Measurements from ENCODE around the gene RPL37. TPM values are rescaled to one million over a fixed set of nuclear protein-coding genes. Genes with fewer than 3 reads are reported as not detected.

The RPL37 gene
- total RNA-seq, 2 donors from 2014 or later = 1,411 to 1,439 TPM

- Histone ChIP-seq H3K36me3 (ENCODE audit: control insufficient read depth, insufficient read depth, low read length) (peaks cover 81% of the 10 kb centered on the region), H3K4me3 (ENCODE audit: low read length) (peak overlapping the region; percentile 99), H3K4me1 (ENCODE audit: control insufficient read depth, insufficient read depth, low read length) (peaks cover 15% of the 10 kb centered on the region), H3K9ac (ENCODE audit: extremely low read depth, low read length, poor library complexity, severe bottlenecking) (no peak overlapping the region), H3K27ac (ENCODE audit: low read depth, low read length) (no peak overlapping the region), H3K9me3 (ENCODE audit: control insufficient read depth, low read length) (no peaks in the 10 kb centered on the region), H3K27me3 (ENCODE audit: control insufficient read depth, insufficient read depth, low read length, poor library complexity, severe bottlenecking) (no peaks in the 10 kb centered on the region)
- Mint-ChIP-seq H3K9me3 (no peaks in the 10 kb centered on the region), H3K36me3 (ENCODE audit: low read depth) (peaks cover 81% of the 10 kb centered on the region), H3K27me3 (ENCODE audit: insufficient read depth) (no peaks in the 10 kb centered on the region), H3K4me3 (peak overlapping the region; percentile 97), H3K4me1 (peaks cover 60% of the 10 kb centered on the region), H3K27ac (peak overlapping the region; percentile 90)
- DNase-seq = no peak
- 75 to 83% methylated on average over 3 to 4 of the region's 4 CpGs for WGBS, 2 experiments (ENCODE audit: insufficient coverage in 1 of 2, insufficient read length in 1 of 2)
- no peak for TF ChIP-seq CTCF (conservative IDR thresholded peaks at IDR 0.05)
Measured at GRCh38 chr5:40831346-40832210, 3.4 kb downstream of the RPL37 start.

- H3K4me1 Mint-ChIP-seq = peaks cover 55% of the 10 kb centered on the region
- H3K27ac Mint-ChIP-seq = no peak overlapping the region
- H3K27me3 ChIP-seq (ENCODE audit: control insufficient read depth, insufficient read depth, low read length, poor library complexity, severe bottlenecking) = no peaks in the 10 kb centered on the region
- H3K4me3 ChIP-seq (ENCODE audit: low read length) = peak overlapping the region; percentile 26
- TF ChIP-seq CTCF (conservative IDR thresholded peaks at IDR 0.05) = no peak
- 91 to 93% methylated on average over 8 to 13 of the region's 13 CpGs for WGBS, 2 experiments (ENCODE audit: insufficient coverage in 1 of 2, insufficient read length in 1 of 2)
- peaks cover 91% of the 10 kb centered on the region for H3K36me3 ChIP-seq (ENCODE audit: control insufficient read depth, insufficient read depth, low read length)
- peaks cover 88% of the 10 kb centered on the region for H3K36me3 Mint-ChIP-seq (ENCODE audit: low read depth)
- no peak overlapping the region for H3K27ac ChIP-seq (ENCODE audit: low read depth, low read length)
- no peak for DNase-seq
- no peaks in the 10 kb centered on the region for H3K27me3 Mint-ChIP-seq (ENCODE audit: insufficient read depth)
- no peaks in the 10 kb centered on the region for H3K9me3 Mint-ChIP-seq
- H3K9me3 ChIP-seq (ENCODE audit: control insufficient read depth, low read length) = no peaks in the 10 kb centered on the region
- H3K4me1 ChIP-seq (ENCODE audit: control insufficient read depth, insufficient read depth, low read length) = peaks cover 17% of the 10 kb centered on the region
- H3K4me3 Mint-ChIP-seq = peak overlapping the region; percentile 2
- no peak overlapping the region for H3K9ac ChIP-seq (ENCODE audit: extremely low read depth, low read length, poor library complexity, severe bottlenecking)
Measured at GRCh38 chr5:40829748-40830533, 5.1 kb downstream of the RPL37 start.

GRCh38 chr5:40828690-40829661 is 6.0 kb downstream of the RPL37 start:
- no peaks in the 10 kb centered on the region for H3K27me3 Mint-ChIP-seq (ENCODE audit: insufficient read depth)
- Histone ChIP-seq H3K9ac (ENCODE audit: extremely low read depth, low read length, poor library complexity, severe bottlenecking) (no peak overlapping the region), H3K36me3 (ENCODE audit: control insufficient read depth, insufficient read depth, low read length) (peaks cover 84% of the 10 kb centered on the region), H3K9me3 (ENCODE audit: control insufficient read depth, low read length) (no peaks in the 10 kb centered on the region), H3K4me1 (ENCODE audit: control insufficient read depth, insufficient read depth, low read length) (peaks cover 17% of the 10 kb centered on the region), H3K27me3 (ENCODE audit: control insufficient read depth, insufficient read depth, low read length, poor library complexity, severe bottlenecking) (no peaks in the 10 kb centered on the region), H3K27ac (ENCODE audit: low read depth, low read length) (no peak overlapping the region), H3K4me3 (ENCODE audit: low read length) (peak overlapping the region; percentile 1)
- WGBS, 2 experiments (ENCODE audit: insufficient coverage in 1 of 2, insufficient read length in 1 of 2) = 93 to 97% methylated on average over 3 of the region's 3 CpGs
- peaks cover 80% of the 10 kb centered on the region for H3K36me3 Mint-ChIP-seq (ENCODE audit: low read depth)
- no peak for DNase-seq
- no peaks in the 10 kb centered on the region for H3K9me3 Mint-ChIP-seq
- no peak for TF ChIP-seq CTCF (conservative IDR thresholded peaks at IDR 0.05)
- H3K27ac Mint-ChIP-seq = peak overlapping the region; percentile 89
- H3K4me3 Mint-ChIP-seq = peak overlapping the region; percentile 2
- H3K4me1 Mint-ChIP-seq = peaks cover 55% of the 10 kb centered on the region
